ENCODE measurements around the gene MAPK11. TPM values are rescaled to one million over a fixed set of nuclear protein-coding genes. Genes with fewer than 3 reads are reported as not detected.

MAPK11 gene
- total RNA-seq, 4 donors from 2014 or later, result 2.4 to 5.7 (median 3.5) TPM

GRCh38 chr22:50298266-50298637, 28.1 kb upstream of the MAPK11 start:
- Histone ChIP-seq H3K36me3 (peaks cover 0 to 16% (median 0%) of the 10 kb centered on the region in 3 donors), H3K9me3 (no peaks in the 10 kb centered on the region), H3K27me3 (no peaks in the 10 kb centered on the region), H3K27ac (peak overlapping the region in 3 of 4 donors; percentile 94 to 97 (median 97)), H3K4me3 (no peak overlapping the region), H3K4me1 (peaks cover 78 to 100% (median 85%) of the 10 kb centered on the region in 3 donors)
- no peak for DNase-seq
- WGBS, 2 donors, result 89 to 100% methylated on average over 2 of the region's 4 CpGs
- TF ChIP-seq POLR2A (IDR thresholded peaks at IDR 0.05), result no peak
- TF ChIP-seq, protein P1, sequence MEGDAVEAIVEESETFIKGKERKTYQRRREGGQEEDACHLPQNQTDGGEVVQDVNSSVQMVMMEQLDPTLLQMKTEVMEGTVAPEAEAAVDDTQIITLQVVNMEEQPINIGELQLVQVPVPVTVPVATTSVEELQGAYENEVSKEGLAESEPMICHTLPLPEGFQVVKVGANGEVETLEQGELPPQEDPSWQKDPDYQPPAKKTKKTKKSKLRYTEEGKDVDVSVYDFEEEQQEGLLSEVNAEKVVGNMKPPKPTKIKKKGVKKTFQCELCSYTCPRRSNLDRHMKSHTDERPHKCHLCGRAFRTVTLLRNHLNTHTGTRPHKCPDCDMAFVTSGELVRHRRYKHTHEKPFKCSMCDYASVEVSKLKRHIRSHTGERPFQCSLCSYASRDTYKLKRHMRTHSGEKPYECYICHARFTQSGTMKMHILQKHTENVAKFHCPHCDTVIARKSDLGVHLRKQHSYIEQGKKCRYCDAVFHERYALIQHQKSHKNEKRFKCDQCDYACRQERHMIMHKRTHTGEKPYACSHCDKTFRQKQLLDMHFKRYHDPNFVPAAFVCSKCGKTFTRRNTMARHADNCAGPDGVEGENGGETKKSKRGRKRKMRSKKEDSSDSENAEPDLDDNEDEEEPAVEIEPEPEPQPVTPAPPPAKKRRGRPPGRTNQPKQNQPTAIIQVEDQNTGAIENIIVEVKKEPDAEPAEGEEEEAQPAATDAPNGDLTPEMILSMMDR (IDR thresholded peaks at IDR 0.05), result no peak
- intact Hi-C loops (cut with DNase I), result no loop called here

DNA sequence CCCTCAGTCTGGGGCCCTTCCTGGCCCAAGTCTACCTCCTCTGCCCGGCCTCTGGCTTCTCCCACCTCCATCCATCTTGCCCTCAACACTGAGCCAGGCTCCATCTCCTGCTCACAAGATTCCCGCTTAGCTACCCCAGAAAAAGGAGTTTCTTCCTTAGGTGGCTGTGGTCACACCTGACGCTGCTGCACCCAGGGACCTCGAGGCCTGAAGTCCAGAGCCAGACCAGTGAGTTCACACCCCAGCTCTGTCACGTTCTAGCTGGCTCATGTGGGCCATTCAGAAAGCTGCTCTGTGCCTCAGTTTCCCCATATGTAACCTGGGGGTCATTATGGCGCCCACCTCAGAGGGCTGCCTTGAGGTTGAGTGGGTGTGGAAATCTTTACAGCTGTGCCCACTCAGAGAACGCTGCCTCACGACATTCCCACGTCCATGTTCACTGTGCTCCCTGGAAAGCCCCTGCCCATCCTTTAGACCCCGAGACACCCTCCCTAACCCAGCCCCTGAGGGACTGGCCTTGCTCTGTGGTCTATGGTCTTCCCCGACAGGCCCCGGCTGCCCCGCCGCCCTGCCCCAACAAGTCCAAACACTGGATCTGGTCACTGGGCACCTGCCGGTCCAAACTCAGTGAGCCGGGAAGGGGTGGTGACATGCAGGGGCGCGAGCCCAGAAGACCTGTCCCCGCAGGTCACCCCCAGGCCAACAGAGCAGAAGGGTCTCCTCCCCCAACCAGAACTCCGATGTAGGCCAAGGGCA, 27.5 kb upstream of the MAPK11 start:
- Histone ChIP-seq H3K27ac (peak overlapping the region; percentile 27 to 97 (median 96)), H3K9me3 (no peaks in the 10 kb centered on the region), H3K4me1 (peaks cover 78 to 100% (median 85%) of the 10 kb centered on the region in 3 donors), H3K27me3 (no peaks in the 10 kb centered on the region), H3K36me3 (peaks cover 0 to 16% (median 0%) of the 10 kb centered on the region in 3 donors), H3K4me3 (no peak overlapping the region)
- WGBS, 2 donors, result 59 to 75% methylated on average over 4 to 9 of the region's 20 CpGs
- intact Hi-C loops (cut with DNase I), result no loop called here
- no peak for DNase-seq
- TF ChIP-seq, protein P1 (IDR thresholded peaks at IDR 0.05), result no peak
- TF ChIP-seq POLR2A (IDR thresholded peaks at IDR 0.05), result no peak

GRCh38 chr22:50296658-50297490, 26.7 kb upstream of the MAPK11 start:
- Histone ChIP-seq H3K36me3 (peaks cover 0 to 17% (median 0%) of the 10 kb centered on the region in 3 donors), H3K4me3 (no peak overlapping the region), H3K4me1 (peaks cover 78 to 100% (median 82%) of the 10 kb centered on the region in 3 donors), H3K9me3 (no peaks in the 10 kb centered on the region), H3K27ac (peak overlapping the region; percentile 27 to 97 (median 96)), H3K27me3 (no peaks in the 10 kb centered on the region)
- no peak for DNase-seq
- intact Hi-C loops (cut with DNase I), result no loop called here
- WGBS, 2 donors, result 49 to 53% methylated on average over 13 to 22 of the region's 29 CpGs
- TF ChIP-seq POLR2A (IDR thresholded peaks at IDR 0.05), result no peak
- TF ChIP-seq, protein P1 (IDR thresholded peaks at IDR 0.05), result no peak

DNA sequence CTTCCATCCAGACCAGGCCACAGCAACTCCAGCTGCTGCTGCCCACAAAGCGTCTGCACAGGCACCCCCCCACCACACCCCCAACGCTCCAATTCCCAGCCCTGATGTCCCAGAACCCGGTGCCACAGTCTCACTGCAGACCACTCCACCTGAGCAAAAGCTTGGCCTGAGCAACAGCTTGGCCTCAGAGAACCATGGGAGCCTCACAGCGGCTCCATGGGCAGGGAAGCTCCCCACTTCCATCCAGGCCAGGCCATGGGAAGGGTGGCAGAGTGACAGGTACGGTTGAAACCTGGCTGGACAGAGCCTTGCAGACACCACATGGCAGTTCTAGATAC, 24.1 kb upstream of the MAPK11 start:
- TF ChIP-seq POLR2A (IDR thresholded peaks at IDR 0.05), result no peak
- TF ChIP-seq, protein P1 (IDR thresholded peaks at IDR 0.05), result no peak

More for the DNA sequence above, 24.1 kb upstream of the MAPK11 start:
- H3K36me3 ChIP-seq, result peaks cover 10 to 43% (median 12%) of the 10 kb centered on the region in 3 donors
- peaks cover 56 to 99% (median 60%) of the 10 kb centered on the region in 3 donors for H3K4me1 ChIP-seq
- 60% methylated on average over 1 of the region's 5 CpGs; no CpG with 5 or more reads in 1 of the 2 donors for WGBS, 2 donors
- peak overlapping the region; percentile 86 to 97 (median 90) for H3K27ac ChIP-seq
- H3K27me3 ChIP-seq, result no peaks in the 10 kb centered on the region
- H3K4me3 ChIP-seq, result peak overlapping the region in 3 of 4 donors; percentile 34 to 58 (median 38)
- intact Hi-C loops (cut with DNase I), result no loop called here
- no peaks in the 10 kb centered on the region for H3K9me3 ChIP-seq
- DNase-seq, result no peak

Measured in esophagus squamous epithelium (tissue), 5 donors.